ENCODE measurements around the gene DPYSL4.

- TF ChIP-seq CTCF (IDR thresholded peaks at IDR 0.05): no peak
- TF ChIP-seq POLR2A (IDR thresholded peaks at IDR 0.05): no peak
Observed at GRCh38 chr10:132139526-132139925, 47.2 kb upstream of the DPYSL4 start.
